Activated CD4-positive, alpha-beta T cell treated with anti-CD3 and anti-CD28 coated beads, Interleukin-2, amount 10 ng/mL, durations not matched to agents 7 days and 5 days (primary cell): ENCODE measurements around the gene KLKB1. TPM values are rescaled to one million over a fixed set of nuclear protein-coding genes. Genes with fewer than 3 reads are reported as not detected.

ENCODE experiments used
- CTCF ChIA-PET: fragments of 350-600 bp; sonication (Branson Sonifier 250); formaldehyde crosslinking; loops from one replicate; lab custom pipeline; 2021; ENCODE audit warnings: antibody characterized with exemption; lab: Charles Lee
- POLR2A ChIA-PET: fragments of 350-600 bp; sonication (Branson Sonifier 250); formaldehyde crosslinking; loops from one replicate; lab custom pipeline; 2021; ENCODE audit warnings: antibody characterized with exemption; lab: Charles Lee
- DNase-seq: peaks from one replicate; pipeline ENCODE4 v3.0.0-alpha.2; 2020
- H3K27ac Mint-ChIP-seq: one replicate; pipeline ENCODE4 v1.8.0; 2021; ENCODE audit warnings: mild to moderate bottlenecking, moderate library complexity, mixed read lengths
- H3K27me3 Mint-ChIP-seq: one replicate; pipeline ENCODE4 v1.8.0; 2021; ENCODE audit warnings: mixed read lengths
- H3K36me3 Mint-ChIP-seq: one replicate; pipeline ENCODE4 v1.8.0; 2021; ENCODE audit warnings: low read depth, mixed read lengths
- H3K4me1 Mint-ChIP-seq: one replicate; pipeline ENCODE4 v1.8.0; 2021; ENCODE audit warnings: mixed read lengths
- H3K4me3 Mint-ChIP-seq: one replicate; pipeline ENCODE4 v1.8.0; 2021; ENCODE audit warnings: mild to moderate bottlenecking, moderate library complexity, mixed read lengths
- H3K9me3 Mint-ChIP-seq: one replicate; pipeline ENCODE4 v1.8.0; 2021; ENCODE audit warnings: mixed read lengths
- total RNA-seq, 2 experiments: library from RNA; stranded (reverse); gene quantifications; one replicate each; pipeline ENCODE4 v1.2.3, GENCODE V29; 2021

The KLKB1 gene
- total RNA-seq, 2 experiments from 2014 or later, result 0.33 to 0.52 TPM

GRCh38 chr4:186307916-186308315 lies 80.6 kb downstream of the KLKB1 start:
- Mint-ChIP-seq H3K36me3 (no peaks in the 10 kb centered on the region), H3K4me3 (no peak overlapping the region), H3K27ac (no peak overlapping the region), H3K9me3 (no peaks in the 10 kb centered on the region), H3K27me3 (no peaks in the 10 kb centered on the region), H3K4me1 (no peaks in the 10 kb centered on the region)
- ChIA-PET POLR2A (no interaction called here), CTCF (interaction anchor here (1.1 kb wide), 1 partner anchor 12 kb away, joined by 5 read pairs; no protein-coding TSS in a partner anchor)
- DNase-seq, result no peak

Other genes starting within 250 kb of the KLKB1 start
- 1 to 10 TPM in 1 of 2 experiments, under 1 TPM in 1; 0.97 to 1.7 TPM for gene TLR3, start 158.4 kb upstream of the KLKB1 start, total RNA-seq
- under 1 TPM; 0.50 to 0.71 TPM for gene FAM149A, start 122.8 kb upstream of the KLKB1 start, total RNA-seq
- 10 to 100 TPM; 16.6 to 16.8 TPM for gene CYP4V2, start 35.9 kb upstream of the KLKB1 start, total RNA-seq
- gene F11, start 38.7 kb downstream of the KLKB1 start, total RNA-seq, result not detected